K562 (cell line): ENCODE results near the gene OR5P2. TPM values are rescaled to one million over a fixed set of nuclear protein-coding genes. Genes with fewer than 3 reads are reported as not detected.
"Not testable (repeated sequence)": the region's sequence is repeated elsewhere in the genome, so short reads cannot be mapped to it uniquely, and the experiment has no call there.

Experiments used
- ATAC-seq: fragments of 200-7000 bp; cut with Tn5 transposase; 3 replicates; pipeline ENCODE4 v1.9.1; 2020; ENCODE audit warnings: moderate library complexity
- BruUV-seq: library from RNA; stranded (reverse); fragments of 400-500 nt; replicated peaks from 2 replicates; lab custom pipeline; 2021; lab: Mats Ljungman, UMichigan
- CTCF ChIA-PET: fragments of 300-600 bp; formaldehyde crosslinking; extraction: SDS; loops from one replicate; lab custom pipeline; 2021; ENCODE audit warnings: low intra/inter-chr PET ratio; lab: Yijun Ruan, JAX
- POLR2A ChIA-PET: fragments of 300-600, 350-650 bp; sonication (Branson Sonifier 250); formaldehyde crosslinking; extraction: SDS; loops from one replicate; lab custom pipeline; 2021; ENCODE audit warnings: antibody characterized with exemption, inconsistent platforms; lab: Yijun Ruan, JAX
- DNase-seq, 4 experiments: peaks; one replicate each; pipeline versions ENCODE4 v3.0.0 to v3.0.0-alpha.2; 2011 to 2018; ENCODE audit warnings: low spot score in 3 of 4, mixed read lengths in 3 of 4; ENCODE audit errors: extremely low read depth in 1 of 4
- FAIRE-seq: peaks from 2 replicates; lab custom pipeline; 2011; peaks lifted over from hg19 to GRCh38; lab: Jason Lieb, UNC
- H2AFZ ChIP-seq: 2 replicates; pipeline ENCODE4 v1.6.0; 2011; ENCODE audit warnings: low read depth, low read length, control low read depth, inconsistent platforms
- H3K27ac ChIP-seq: fragments of 200-600 bp; 3 replicates; pipeline ENCODE4 v1.8.0; 2011; ENCODE audit warnings: low read depth, mild to moderate bottlenecking, control low read depth, inconsistent platforms, low read length, moderate library complexity, mixed read lengths; ENCODE audit errors: extremely low read depth
- H3K27me3 ChIP-seq, 2 experiments: fragments of 300-600 bp in 1 of 2; 2 replicates in 1 of 2; 3 replicates in 1 of 2; pipeline versions ENCODE4 v1.6.0 to v1.8.0; 2011; ENCODE audit warnings: inconsistent platforms in 2 of 2, low read length in 2 of 2, mild to moderate bottlenecking in 1 of 2, mixed read lengths in 1 of 2, moderate library complexity in 1 of 2; ENCODE audit not compliant: control insufficient read depth in 2 of 2, insufficient read depth in 2 of 2
- H3K36me3 ChIP-seq: fragments of 300-600 bp; 3 replicates; pipeline ENCODE4 v1.8.0; 2011; ENCODE audit warnings: mild to moderate bottlenecking, low read length, inconsistent platforms; ENCODE audit not compliant: control insufficient read depth, insufficient read depth
- H3K4me1 ChIP-seq, 2 experiments: fragments of 200-600 bp in 1 of 2; replicated peaks in 1 of 2; 2 replicates in 1 of 2; 3 replicates in 1 of 2; pipeline versions ENCODE4 v1.5.1 to v1.8.0; 2011; ENCODE audit warnings: inconsistent platforms in 2 of 2, low read length in 2 of 2, mild to moderate bottlenecking in 1 of 2, mixed read lengths in 1 of 2, moderate library complexity in 1 of 2; ENCODE audit not compliant: control insufficient read depth in 2 of 2, insufficient read depth in 2 of 2
- H3K4me2 ChIP-seq: 2 replicates; pipeline ENCODE4 v1.6.1; 2011; ENCODE audit warnings: low read length, control low read depth, inconsistent platforms, mixed read lengths; ENCODE audit not compliant: insufficient read depth
- H3K4me3 ChIP-seq: fragments of 200-600 bp; sonication (generic), shearing (Covaris generic); 2 replicates; pipeline ENCODE4 v1.5.1; 2016; ENCODE audit warnings: control low read depth, inconsistent platforms
- H3K79me2 ChIP-seq: fragments of 200-600 bp; 3 replicates; pipeline ENCODE4 v1.8.0; 2011; ENCODE audit warnings: low read length, inconsistent platforms; ENCODE audit not compliant: control insufficient read depth, insufficient read depth
- H3K9ac ChIP-seq, 2 experiments: 2 replicates each; pipeline versions ENCODE4 v1.6.0 to v1.6.1; 2011; ENCODE audit warnings: low read depth in 2 of 2, low read length in 2 of 2, control low read depth in 1 of 2, inconsistent platforms in 1 of 2, mild to moderate bottlenecking in 1 of 2, mixed read lengths in 1 of 2; ENCODE audit not compliant: insufficient read depth in 1 of 2
- H3K9me1 ChIP-seq: one replicate; pipeline ENCODE4 v1.6.0; 2011; ENCODE audit warnings: inconsistent platforms, mild to moderate bottlenecking, low read length, moderate library complexity; ENCODE audit not compliant: control insufficient read depth, insufficient read depth
- H3K9me3 ChIP-seq: replicated peaks from 2 replicates; pipeline ENCODE4 v1.5.1; 2011; ENCODE audit warnings: low read depth, low read length, inconsistent platforms; ENCODE audit not compliant: control insufficient read depth, insufficient read depth
- H4K20me1 ChIP-seq: replicated peaks from 2 replicates; pipeline ENCODE4 v1.6.1; 2011; ENCODE audit warnings: low read length, inconsistent platforms, mixed read lengths; ENCODE audit not compliant: control insufficient read depth, insufficient read depth
- HMG20B ChIP-seq: fragments of 250-450 bp; sonication (Bioruptor Pico); IDR thresholded peaks from 2 replicates; pipeline ENCODE4 v1.5.0; 2021; ENCODE audit warnings: mild to moderate bottlenecking
- LEF1 ChIP-seq: fragments of 450-650 bp; IDR thresholded peaks from 2 replicates; pipeline ENCODE4 v1.6.1; 2016; ENCODE audit warnings: mild to moderate bottlenecking
- TCF7L2 ChIP-seq: fragments of 150-350 bp; IDR thresholded peaks from 2 replicates; pipeline ENCODE4 v1.6.1; 2016; ENCODE audit warnings: low read depth, mild to moderate bottlenecking, low read length, moderate library complexity
- WGBS: fragments of 100-300 bp; shearing (Covaris generic); methylation state at CpG from one replicate; pipeline ENCODE4 v1.1.6; 2016; ENCODE audit warnings: low coverage, mixed read lengths; ENCODE audit not compliant: insufficient coverage; ENCODE audit errors: missing lambda C conversion rate; 5-methylcytosine and 5-hydroxymethylcytosine counted together
- in situ Hi-C: fragments of 300-500 bp; cut with MboI; formaldehyde crosslinking; loops from 4 replicates; pipeline ENCODE4 v1.15.0; 2018; ENCODE audit warnings: inconsistent platforms, mixed read lengths
- intact Hi-C: fragments of 100-400 bp; cut with micrococcal nuclease; formaldehyde crosslinking; loops from 2 replicates; pipeline ENCODE4 v1.14.2; 2022
- polyA plus RNA-seq, 8 experiments: library from polyadenylated mRNA; depleted of rRNA in 4 of 8; stranded (reverse) in 5 of 8; unstranded in 3 of 8; fragments of >200 nt; fragmentation: Nextera tagmentation in 2 of 8; fragmentation: Illumina TruSeq in 1 of 8; extraction: Ambion mirVana in 2 of 8; extraction: Trizol in 1 of 8; gene quantifications; 2 replicates each; pipeline versions ENCODE4 v1.2.1 to v1.2.3, GENCODE V29; 2011 to 2014; ENCODE audit warnings: inconsistent platforms in 1 of 8, missing spikeins in 1 of 8
- total RNA-seq, 7 experiments: library from RNA; depleted of rRNA in 6 of 7; stranded (reverse); fragments of >200 nt in 6 of 7; fragmentation: Illumina TruSeq in 2 of 7; extraction: Trizol in 2 of 7; gene quantifications; 2 replicates each; pipeline versions ENCODE4 v1.2.1 to v1.2.3, GENCODE V29; 2011 to 2021; ENCODE audit warnings: low replicate concordance in 1 of 7
- TF ChIP-seq, protein P1 (sequence below): fragments of 250-450 bp; sonication (Bioruptor Pico); IDR thresholded peaks from 2 replicates; pipeline ENCODE4 v1.4.0; 2020; ENCODE audit warnings: mild to moderate bottlenecking, moderate library complexity
- TF ChIP-seq, protein P2 (sequence below): fragments of 250-450 bp; sonication (Bioruptor Pico); IDR thresholded peaks from 2 replicates; pipeline ENCODE4 v1.9.0; 2021; ENCODE audit warnings: mild to moderate bottlenecking, inconsistent platforms

Gene OR5P2
- total and polyA plus RNA-seq, 9 of the 15 experiments (the other 6 are each of a cell fraction or from before 2014, with no cell fraction given): not detected

DNA sequence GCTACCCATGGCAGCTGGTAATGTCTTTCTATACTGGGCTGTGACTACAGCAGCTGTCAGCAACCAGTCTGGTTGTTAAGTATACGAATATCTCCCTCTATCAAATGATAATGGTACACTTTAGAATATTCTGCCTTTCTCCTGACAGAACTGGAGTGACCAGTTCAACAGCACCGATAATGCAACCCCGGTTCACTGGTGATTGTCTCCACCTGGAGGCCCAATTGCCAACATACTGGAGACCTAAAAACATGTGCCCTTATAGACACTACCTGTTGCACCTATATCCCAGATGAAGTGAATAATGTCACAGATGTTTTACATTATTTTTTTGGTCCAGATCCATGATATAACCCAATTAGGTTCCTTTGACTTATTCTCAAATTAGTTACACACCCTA, 21.1 kb downstream of the OR5P2 start (continued):
- TF ChIP-seq, protein P1, sequence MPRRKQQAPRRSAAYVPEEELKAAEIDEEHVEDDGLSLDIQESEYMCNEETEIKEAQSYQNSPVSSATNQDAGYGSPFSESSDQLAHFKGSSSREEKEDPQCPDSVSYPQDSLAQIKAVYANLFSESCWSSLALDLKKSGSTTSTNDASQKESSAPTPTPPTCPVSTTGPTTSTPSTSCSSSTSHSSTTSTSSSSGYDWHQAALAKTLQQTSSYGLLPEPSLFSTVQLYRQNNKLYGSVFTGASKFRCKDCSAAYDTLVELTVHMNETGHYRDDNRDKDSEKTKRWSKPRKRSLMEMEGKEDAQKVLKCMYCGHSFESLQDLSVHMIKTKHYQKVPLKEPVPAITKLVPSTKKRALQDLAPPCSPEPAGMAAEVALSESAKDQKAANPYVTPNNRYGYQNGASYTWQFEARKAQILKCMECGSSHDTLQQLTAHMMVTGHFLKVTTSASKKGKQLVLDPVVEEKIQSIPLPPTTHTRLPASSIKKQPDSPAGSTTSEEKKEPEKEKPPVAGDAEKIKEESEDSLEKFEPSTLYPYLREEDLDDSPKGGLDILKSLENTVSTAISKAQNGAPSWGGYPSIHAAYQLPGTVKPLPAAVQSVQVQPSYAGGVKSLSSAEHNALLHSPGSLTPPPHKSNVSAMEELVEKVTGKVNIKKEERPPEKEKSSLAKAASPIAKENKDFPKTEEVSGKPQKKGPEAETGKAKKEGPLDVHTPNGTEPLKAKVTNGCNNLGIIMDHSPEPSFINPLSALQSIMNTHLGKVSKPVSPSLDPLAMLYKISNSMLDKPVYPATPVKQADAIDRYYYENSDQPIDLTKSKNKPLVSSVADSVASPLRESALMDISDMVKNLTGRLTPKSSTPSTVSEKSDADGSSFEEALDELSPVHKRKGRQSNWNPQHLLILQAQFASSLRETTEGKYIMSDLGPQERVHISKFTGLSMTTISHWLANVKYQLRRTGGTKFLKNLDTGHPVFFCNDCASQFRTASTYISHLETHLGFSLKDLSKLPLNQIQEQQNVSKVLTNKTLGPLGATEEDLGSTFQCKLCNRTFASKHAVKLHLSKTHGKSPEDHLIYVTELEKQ (CRISPR knock-in tag): no peak
- TF ChIP-seq, protein P2, sequence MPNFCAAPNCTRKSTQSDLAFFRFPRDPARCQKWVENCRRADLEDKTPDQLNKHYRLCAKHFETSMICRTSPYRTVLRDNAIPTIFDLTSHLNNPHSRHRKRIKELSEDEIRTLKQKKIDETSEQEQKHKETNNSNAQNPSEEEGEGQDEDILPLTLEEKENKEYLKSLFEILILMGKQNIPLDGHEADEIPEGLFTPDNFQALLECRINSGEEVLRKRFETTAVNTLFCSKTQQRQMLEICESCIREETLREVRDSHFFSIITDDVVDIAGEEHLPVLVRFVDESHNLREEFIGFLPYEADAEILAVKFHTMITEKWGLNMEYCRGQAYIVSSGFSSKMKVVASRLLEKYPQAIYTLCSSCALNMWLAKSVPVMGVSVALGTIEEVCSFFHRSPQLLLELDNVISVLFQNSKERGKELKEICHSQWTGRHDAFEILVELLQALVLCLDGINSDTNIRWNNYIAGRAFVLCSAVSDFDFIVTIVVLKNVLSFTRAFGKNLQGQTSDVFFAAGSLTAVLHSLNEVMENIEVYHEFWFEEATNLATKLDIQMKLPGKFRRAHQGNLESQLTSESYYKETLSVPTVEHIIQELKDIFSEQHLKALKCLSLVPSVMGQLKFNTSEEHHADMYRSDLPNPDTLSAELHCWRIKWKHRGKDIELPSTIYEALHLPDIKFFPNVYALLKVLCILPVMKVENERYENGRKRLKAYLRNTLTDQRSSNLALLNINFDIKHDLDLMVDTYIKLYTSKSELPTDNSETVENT (CRISPR knock-in tag): no peak
- no peak for TF ChIP-seq HMG20B (CRISPR knock-in tag)
- TF ChIP-seq LEF1: no peak
- no peak for TF ChIP-seq TCF7L2
- TF ChIP-seq, all 486 proteins: peak for 0

DNA sequence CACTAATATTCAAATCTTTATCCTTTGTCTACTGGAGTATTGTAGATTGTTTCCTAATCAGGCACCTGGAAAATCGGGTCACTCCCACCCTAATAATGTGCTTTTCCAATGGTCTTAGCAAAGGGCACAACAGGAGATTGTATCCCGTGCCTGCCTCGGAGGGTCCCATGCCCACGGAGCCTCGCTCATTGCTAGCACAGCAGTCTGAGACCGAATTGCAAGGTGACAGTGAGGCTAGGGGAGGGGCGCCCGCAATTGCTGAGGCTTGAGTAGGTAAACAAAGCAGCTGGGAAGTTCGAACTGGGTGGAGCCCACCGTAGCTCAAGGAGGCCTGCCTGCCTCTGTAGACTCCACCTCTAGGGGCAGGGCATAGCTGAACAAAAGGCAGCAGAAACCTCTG, 32.4 kb downstream of the OR5P2 start:
- CTCF ChIA-PET, H3K4me1 ChIP-seq, POLR2A ChIA-PET, H3K27ac ChIP-seq, H2AFZ ChIP-seq, H4K20me1 ChIP-seq, H3K9me1 ChIP-seq, H3K36me3 ChIP-seq, BruUV-seq, H3K9ac ChIP-seq, in situ Hi-C loops, DNase-seq, H3K9me3 ChIP-seq, ATAC-seq, intact Hi-C loops, H3K79me2 ChIP-seq, H3K4me2 ChIP-seq, H3K27me3 ChIP-seq, FAIRE-seq, H3K4me3 ChIP-seq: not testable (repeated sequence)
- WGBS: 2% methylated on average over 9 of the region's 10 CpGs
